ENCODE data around the gene AFAP1L1. TPM values are rescaled to one million over a fixed set of nuclear protein-coding genes. Genes with fewer than 3 reads are reported as not detected.

The AFAP1L1 gene
- polyA plus RNA-seq, 2 of the 4 experiments (the other 2 are of a cell fraction) = 1.5 to 3.5 TPM

DNA sequence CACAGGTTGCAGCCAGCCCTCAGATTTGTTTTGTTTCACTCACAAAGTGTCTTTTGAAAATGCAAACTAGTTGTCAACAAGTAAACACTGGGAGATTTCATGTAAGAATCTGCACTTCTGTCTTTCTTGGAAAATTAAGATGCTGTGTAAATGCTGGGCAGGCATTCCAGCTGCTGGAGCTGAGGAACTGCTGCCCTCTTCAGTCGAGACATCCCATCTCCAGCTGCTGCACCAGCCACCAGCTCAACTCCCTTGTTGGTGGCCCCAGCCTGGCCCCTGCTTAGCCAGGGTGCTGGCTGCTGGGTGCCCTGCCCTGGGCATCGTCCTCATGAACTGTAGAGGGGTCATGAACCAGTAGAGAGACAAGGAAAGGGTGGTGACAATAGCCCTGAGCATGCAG lies 33.1 kb upstream of the AFAP1L1 start:
- WGBS (ENCODE audit: missing lambda C conversion rate) = 14% methylated on average over 2 of the region's 2 CpGs
- 0 out of 3 replicates have a peak, but pooled peaks have one; percentile 6 for TF ChIP-seq SMC3 (IDR thresholded peaks at IDR 0.05)
- TF ChIP-seq CHD2 (IDR thresholded peaks at IDR 0.05; ENCODE audit: low read length, partially characterized antibody) = no peak
- TF ChIP-seq RAD21 (conservative IDR thresholded peaks at IDR 0.05 in 1 of 2, IDR thresholded peaks at IDR 0.05 in 1 of 2) = peak in 1 of 2 experiments; percentile 33; a peak in 3 of 5 replicates
- TF ChIP-seq RNF2 (IDR thresholded peaks at IDR 0.05; ENCODE audit: borderline replicate concordance, low read depth) = no peak
- TF ChIP-seq USF2 (IDR thresholded peaks at IDR 0.05) = no peak
- no peak for TF ChIP-seq HEYL (CRISPR knock-in tag; IDR thresholded peaks at IDR 0.05)
- TF ChIP-seq GATA3 (IDR thresholded peaks at IDR 0.05; ENCODE audit: borderline replicate concordance) = no peak
- CTCF ChIA-PET = interaction anchor here (0.7 to 2.9 kb wide), 4 partner anchors 97 to 203 kb away, joined by 3 to 10 read pairs (median 4); partner anchors contain the start of gene ABLIM3
- H3K4me3 ChIP-seq = no peak overlapping the region
- H3K4me1 ChIP-seq = no peaks in the 10 kb centered on the region
- no peak overlapping the region for H3K27ac ChIP-seq
- no peaks in the 10 kb centered on the region for H3K9me3 ChIP-seq
- H3K4me2 ChIP-seq = no peak overlapping the region
- POLR2A ChIA-PET = no interaction called here
- DNase-seq (ENCODE audit: low read depth in 1 of 2, low spot score in 1 of 2) (no peak), FAIRE-seq (no peak), ATAC-seq (peak; percentile 55 to 69; a peak in 3 of 6 replicates)

DNA sequence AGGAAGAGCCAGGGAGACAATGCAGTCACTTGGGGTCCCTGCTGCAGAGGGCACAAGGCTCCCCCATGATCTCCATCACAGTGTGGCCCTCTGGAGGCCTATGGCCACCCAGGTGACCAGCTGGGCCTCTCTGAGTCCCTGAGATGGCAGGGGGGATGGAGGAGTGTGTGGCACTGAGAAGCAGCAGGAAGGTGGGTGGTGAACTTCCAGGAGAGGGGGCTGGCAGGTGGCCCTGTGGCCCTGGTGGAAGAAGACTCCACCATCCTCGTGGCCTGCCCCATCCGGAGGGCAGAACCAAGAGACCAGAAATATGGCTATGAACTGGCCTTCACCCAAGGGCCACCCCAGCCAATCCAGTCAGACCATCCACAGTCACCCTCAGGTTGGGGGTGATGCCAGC lies 31.7 kb upstream of the AFAP1L1 start:
- TF ChIP-seq HEYL (CRISPR knock-in tag; IDR thresholded peaks at IDR 0.05) (no peak), MAFK (IDR thresholded peaks at IDR 0.05; ENCODE audit: partially characterized antibody) (no peak), TFCP2L1 (CRISPR knock-in tag; IDR thresholded peaks at IDR 0.05) (no peak), CBX8 (IDR thresholded peaks at IDR 0.05) (no peak)
- 54% methylated on average over 2 of the region's 2 CpGs for WGBS (ENCODE audit: missing lambda C conversion rate)
- no peak overlapping the region for H3K4me3 ChIP-seq
- FAIRE-seq = no peak
- H3K9me3 ChIP-seq = no peaks in the 10 kb centered on the region
- ChIA-PET CTCF (interaction anchor here (1.6 to 2.1 kb wide), 2 partner anchors 9 to 11 kb away, joined by 4 to 7 read pairs; no protein-coding TSS in a partner anchor), POLR2A (no interaction called here)
- no peaks in the 10 kb centered on the region for H3K4me1 ChIP-seq
- no peak for ATAC-seq
- H3K4me2 ChIP-seq = no peak overlapping the region
- no peak for DNase-seq (ENCODE audit: low read depth in 1 of 2, low spot score in 1 of 2)
- H3K27ac ChIP-seq = no peak overlapping the region

DNA sequence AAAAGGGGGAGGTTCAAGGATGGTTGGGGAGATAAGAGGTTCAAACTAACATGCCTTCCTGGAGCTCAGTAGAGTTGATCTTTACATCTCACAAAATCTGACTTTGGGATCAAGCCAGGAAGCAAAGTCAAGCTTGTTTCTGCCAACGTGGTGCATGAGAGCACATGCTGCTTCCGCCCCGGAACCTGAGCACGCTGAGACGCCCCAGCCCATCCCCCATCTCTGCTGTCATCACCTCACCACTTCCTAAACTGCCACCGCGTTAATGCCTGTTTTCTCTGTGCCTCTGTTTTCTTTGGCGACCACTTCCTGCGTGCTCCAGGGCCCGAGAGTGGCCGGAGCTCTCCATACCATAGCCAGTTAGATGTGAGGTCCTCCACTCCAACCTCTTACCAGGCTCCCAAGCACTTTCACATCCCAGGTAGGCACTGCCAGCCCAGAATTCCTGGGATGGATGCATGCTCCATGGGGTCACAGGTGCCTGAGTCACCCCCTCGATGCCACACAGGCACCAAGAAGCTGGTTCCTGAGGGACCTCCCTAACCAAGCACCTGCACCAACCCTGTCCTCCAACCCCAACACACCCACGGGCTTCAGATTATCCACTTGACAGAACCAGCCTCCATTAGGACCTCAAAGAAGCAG lies 31.2 kb upstream of the AFAP1L1 start:
- 78% methylated on average over 11 of the region's 13 CpGs for WGBS (ENCODE audit: missing lambda C conversion rate)
- no peak for TF ChIP-seq POLR2A (IDR thresholded peaks at IDR 0.05; ENCODE audit: low read length)
- TF ChIP-seq HMGXB4 (CRISPR knock-in tag; IDR thresholded peaks at IDR 0.05; ENCODE audit: borderline replicate concordance) = no peak
- no peak for TF ChIP-seq JUNB (IDR thresholded peaks at IDR 0.05)
- Histone ChIP-seq H3K4me3 (no peak overlapping the region), H3K9me3 (no peaks in the 10 kb centered on the region), H3K27ac (no peak overlapping the region), H3K4me1 (no peaks in the 10 kb centered on the region), H3K4me2 (no peak overlapping the region)
- CTCF ChIA-PET = interaction anchor here (1.2 to 2.1 kb wide), 5 partner anchors 10 to 205 kb away, joined by 4 to 7 read pairs (median 5); no protein-coding TSS in a partner anchor
- no peak for ATAC-seq
- FAIRE-seq = no peak
- no peak for DNase-seq (ENCODE audit: low read depth in 1 of 2, low spot score in 1 of 2)
- POLR2A ChIA-PET = no interaction called here

GRCh38 chr5:149242339-149242738 lies 29.3 kb upstream of the AFAP1L1 start:
- no peaks in the 10 kb centered on the region for H3K4me1 ChIP-seq
- no peak overlapping the region for H3K27ac ChIP-seq
- no peak overlapping the region for H3K4me2 ChIP-seq
- no peak overlapping the region for H3K4me3 ChIP-seq
- no peaks in the 10 kb centered on the region for H3K9me3 ChIP-seq
- no peak for ATAC-seq
- POLR2A ChIA-PET = no interaction called here
- DNase-seq (ENCODE audit: low read depth in 1 of 2, low spot score in 1 of 2) = no peak
- FAIRE-seq = no peak
- CTCF ChIA-PET = no interaction called here
- WGBS (ENCODE audit: missing lambda C conversion rate) = 71% methylated on average over 3 of the region's 3 CpGs
- no peak for TF ChIP-seq EHF (CRISPR knock-in tag; IDR thresholded peaks at IDR 0.05)
- TF ChIP-seq FOSB (CRISPR knock-in tag; IDR thresholded peaks at IDR 0.05) = no peak
- no peak for TF ChIP-seq REST (IDR thresholded peaks at IDR 0.05)
- TF ChIP-seq, protein P1, sequence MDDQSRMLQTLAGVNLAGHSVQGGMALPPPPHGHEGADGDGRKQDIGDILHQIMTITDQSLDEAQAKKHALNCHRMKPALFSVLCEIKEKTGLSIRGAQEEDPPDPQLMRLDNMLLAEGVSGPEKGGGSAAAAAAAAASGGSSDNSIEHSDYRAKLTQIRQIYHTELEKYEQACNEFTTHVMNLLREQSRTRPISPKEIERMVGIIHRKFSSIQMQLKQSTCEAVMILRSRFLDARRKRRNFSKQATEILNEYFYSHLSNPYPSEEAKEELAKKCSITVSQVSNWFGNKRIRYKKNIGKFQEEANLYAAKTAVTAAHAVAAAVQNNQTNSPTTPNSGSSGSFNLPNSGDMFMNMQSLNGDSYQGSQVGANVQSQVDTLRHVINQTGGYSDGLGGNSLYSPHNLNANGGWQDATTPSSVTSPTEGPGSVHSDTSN (IDR thresholded peaks at IDR 0.05) = no peak
- TF ChIP-seq CBX2 (IDR thresholded peaks at IDR 0.05; ENCODE audit: borderline replicate concordance, low read depth) = no peak
- no peak for TF ChIP-seq HEYL (CRISPR knock-in tag; IDR thresholded peaks at IDR 0.05)
- TF ChIP-seq NPAS2 (CRISPR knock-in tag; IDR thresholded peaks at IDR 0.05; ENCODE audit: borderline replicate concordance) = no peak
- no peak for TF ChIP-seq EHMT2 (IDR thresholded peaks at IDR 0.05; ENCODE audit: low read depth)
- no peak for TF ChIP-seq ZSCAN20 (CRISPR knock-in tag; IDR thresholded peaks at IDR 0.05)
- no peak for TF ChIP-seq HDAC2 (IDR thresholded peaks at IDR 0.05)
- no peak for TF ChIP-seq POLR2A (IDR thresholded peaks at IDR 0.05; ENCODE audit: low read length)
- TF ChIP-seq TFCP2L1 (CRISPR knock-in tag; IDR thresholded peaks at IDR 0.05) = no peak
- TF ChIP-seq NFE2L2 (conservative IDR thresholded peaks at IDR 0.05; ENCODE audit: low read length) = no peak
